BE2C (cell line): Measurements from ENCODE around the gene TBC1D4.

Experiments used
- DNase-seq: peaks from one replicate; pipeline ENCODE4 v3.0.0-alpha.2; 2020
- H3K27me3 ChIP-seq: fragments of 250-450 bp; sonication (Bioruptor Pico); 2 replicates; pipeline ENCODE4 v1.5.1; 2020; ENCODE audit warnings: mild to moderate bottlenecking
- H3K36me3 ChIP-seq: fragments of 250-450 bp; sonication (Bioruptor Pico); 2 replicates; pipeline ENCODE4 v1.5.1; 2020; ENCODE audit warnings: mild to moderate bottlenecking
- H3K4me1 ChIP-seq: fragments of 250-450 bp; sonication (Bioruptor Pico); 2 replicates; pipeline ENCODE4 v1.5.1; 2020
- H3K4me3 ChIP-seq: 2 replicates; pipeline ENCODE4 v1.5.1; 2011; ENCODE audit warnings: low read depth, low read length
- H3K9me3 ChIP-seq: fragments of 250-450 bp; sonication (Bioruptor Pico); 2 replicates; pipeline ENCODE4 v1.5.1; 2020
- CTCF ChIP-seq: IDR thresholded peaks from 2 replicates; pipeline ENCODE4 v1.5.1; 2012; ENCODE audit warnings: mild to moderate bottlenecking, low read depth, low read length

The TBC1D4 gene

GRCh38 chr13:75264611-75265010 is 217.4 kb downstream of the TBC1D4 start:
- H3K36me3 ChIP-seq: no peaks in the 10 kb centered on the region
- H3K27me3 ChIP-seq: no peaks in the 10 kb centered on the region
- no peak for DNase-seq
- H3K4me3 ChIP-seq: no peak overlapping the region
- H3K4me1 ChIP-seq: peaks cover 4% of the 10 kb centered on the region; the same call in 1 of the 2 replicates
- TF ChIP-seq CTCF: no peak
- H3K9me3 ChIP-seq: no peaks in the 10 kb centered on the region

DNA sequence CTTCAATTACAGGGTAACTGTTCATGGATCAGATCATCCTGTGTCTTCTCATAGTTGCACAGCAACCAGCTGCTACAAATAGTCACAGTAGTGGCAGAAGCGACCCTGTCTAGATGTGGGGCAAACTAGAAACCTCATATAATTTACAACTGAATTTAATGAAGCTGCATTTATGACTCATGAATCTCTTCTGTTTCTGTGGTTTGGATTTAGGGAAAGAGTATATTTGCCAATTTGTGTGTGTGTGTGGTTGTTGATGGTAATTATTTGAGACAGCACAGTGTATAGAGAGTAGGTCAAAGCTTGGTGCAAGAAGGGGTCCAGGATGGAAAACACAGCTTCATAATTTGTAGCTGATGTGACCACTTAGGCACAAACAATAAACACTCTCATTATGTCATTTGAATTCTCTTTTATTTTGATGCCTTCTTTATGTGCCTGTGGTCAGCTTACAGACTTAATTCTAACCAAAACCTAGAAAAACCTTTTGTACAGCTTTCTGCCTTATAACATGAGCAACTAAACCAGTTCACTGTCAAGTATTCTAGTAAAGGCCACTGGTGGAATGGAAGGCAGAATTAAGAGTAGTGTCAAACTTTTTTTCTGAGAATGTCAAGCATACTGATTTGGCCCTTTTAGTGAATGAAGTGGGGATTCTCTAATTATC is 218.1 kb downstream of the TBC1D4 start:
- DNase-seq: no peak
- no peak overlapping the region for H3K4me3 ChIP-seq
- H3K27me3 ChIP-seq: no peaks in the 10 kb centered on the region
- H3K9me3 ChIP-seq: no peaks in the 10 kb centered on the region
- H3K36me3 ChIP-seq: no peaks in the 10 kb centered on the region
- no peak for TF ChIP-seq CTCF
- H3K4me1 ChIP-seq: peaks cover 4% of the 10 kb centered on the region; the same call in 1 of the 2 replicates

GRCh38 chr13:75258159-75258782 is 223.7 kb downstream of the TBC1D4 start:
- Histone ChIP-seq H3K36me3 (no peaks in the 10 kb centered on the region), H3K4me1 (peaks cover 4% of the 10 kb centered on the region; the same call in 1 of the 2 replicates), H3K9me3 (no peaks in the 10 kb centered on the region), H3K27me3 (no peaks in the 10 kb centered on the region), H3K4me3 (no peak overlapping the region)
- no peak for DNase-seq
- TF ChIP-seq CTCF: peak; percentile 74

DNA sequence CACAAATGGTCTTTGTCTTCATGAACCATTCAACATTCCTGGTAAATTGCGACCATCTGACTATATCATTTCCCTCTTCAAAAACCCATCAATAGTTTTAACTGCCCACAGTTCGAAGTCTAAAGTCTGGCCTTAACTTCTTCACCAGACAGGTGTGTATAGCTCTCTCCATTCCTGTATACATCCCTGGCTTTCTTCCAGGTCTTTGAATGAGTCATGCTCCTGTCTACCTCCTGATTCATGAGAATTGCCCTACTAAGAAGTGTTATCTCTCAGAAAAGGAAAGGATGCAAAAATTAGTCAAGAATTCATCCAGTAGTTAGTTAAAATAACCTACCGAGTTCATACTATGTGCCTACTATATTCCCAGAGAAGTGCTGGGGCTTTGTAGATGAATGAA is 225.0 kb downstream of the TBC1D4 start:
- no peak for TF ChIP-seq CTCF
- no peaks in the 10 kb centered on the region for H3K9me3 ChIP-seq
- no peak for DNase-seq

DNA sequence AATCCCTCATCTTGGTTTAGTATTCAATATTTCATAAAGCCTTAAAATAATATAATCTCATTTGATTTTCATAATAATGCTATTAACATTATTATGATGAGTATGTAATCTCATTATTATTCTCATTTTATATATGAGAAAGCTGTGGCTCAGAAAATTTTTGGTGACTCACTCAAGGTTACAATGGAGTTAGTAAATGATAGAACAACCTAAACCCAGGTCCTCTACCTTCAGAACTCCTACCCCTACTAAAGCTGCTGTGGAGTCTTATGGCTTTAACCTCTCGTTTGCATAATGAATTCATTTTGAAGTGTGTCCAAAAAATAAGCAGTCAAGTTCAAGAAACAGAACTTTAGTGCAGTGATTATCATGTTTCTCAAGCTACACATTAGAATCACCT is 226.3 kb downstream of the TBC1D4 start:
- Histone ChIP-seq H3K4me3 (no peak overlapping the region), H3K4me1 (no peaks in the 10 kb centered on the region), H3K27me3 (no peaks in the 10 kb centered on the region), H3K9me3 (no peaks in the 10 kb centered on the region), H3K36me3 (no peaks in the 10 kb centered on the region)
- TF ChIP-seq CTCF: no peak
- DNase-seq: no peak

More for the DNA sequence above, 225.0 kb downstream of the TBC1D4 start:
- no peaks in the 10 kb centered on the region for H3K27me3 ChIP-seq
- no peaks in the 10 kb centered on the region for H3K4me1 ChIP-seq
- no peak overlapping the region for H3K4me3 ChIP-seq
- no peaks in the 10 kb centered on the region for H3K36me3 ChIP-seq

- TF ChIP-seq CTCF: no peak
- Histone ChIP-seq H3K4me3 (no peak overlapping the region), H3K9me3 (no peaks in the 10 kb centered on the region), H3K4me1 (no peaks in the 10 kb centered on the region), H3K27me3 (no peaks in the 10 kb centered on the region), H3K36me3 (no peaks in the 10 kb centered on the region)
- DNase-seq: no peak
These were observed 226.8 kb downstream of the TBC1D4 start for GRCh38 chr13:75255147-75255546.
